ENCODE measurements around the gene TLK2. TPM values are rescaled to one million over a fixed set of nuclear protein-coding genes. Genes with fewer than 3 reads are reported as not detected.

The TLK2 gene
- total RNA-seq, 3 donors from 2014 or later, result 39.8 to 59.0 (median 42.0) TPM

DNA sequence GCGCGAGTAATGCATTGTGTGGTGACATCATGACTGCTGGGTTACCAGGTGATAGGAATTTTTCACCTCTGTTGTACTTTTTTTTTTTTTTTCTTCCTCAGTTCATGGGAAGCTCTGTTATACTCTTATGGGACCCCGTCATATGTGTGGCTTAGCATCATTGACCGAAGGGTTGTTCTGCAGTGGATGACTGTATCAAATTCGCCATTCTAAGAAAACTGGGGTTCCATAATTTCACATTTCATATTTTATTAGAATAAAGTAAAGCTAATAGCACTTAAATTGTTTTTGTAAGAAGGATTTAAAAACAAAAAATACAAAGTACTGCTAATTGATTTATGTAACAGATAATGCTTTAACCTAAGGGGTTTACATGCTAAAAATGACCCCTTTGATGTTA lies 116.9 kb downstream of the TLK2 start:
- H3K27ac ChIP-seq, result no peak overlapping the region
- no peak for DNase-seq (ENCODE audit: low spot score in 2 of 2)
- H3K27me3 ChIP-seq, result no peaks in the 10 kb centered on the region
- H3K4me1 ChIP-seq, result no peaks in the 10 kb centered on the region
- peaks cover 5% of the 10 kb centered on the region for H3K36me3 ChIP-seq
- no peak overlapping the region for H3K4me3 ChIP-seq
- TF ChIP-seq CTCF (IDR thresholded peaks at IDR 0.05), result no peak
- TF ChIP-seq POLR2A (IDR thresholded peaks at IDR 0.05), result no peak
- no peak for TF ChIP-seq POLR2AphosphoS5 (IDR thresholded peaks at IDR 0.05)
- no peaks in the 10 kb centered on the region for H3K9me3 ChIP-seq
- intact Hi-C loops (cut with DNase I; ENCODE audit: low total_unique reads), result no loop called here

DNA sequence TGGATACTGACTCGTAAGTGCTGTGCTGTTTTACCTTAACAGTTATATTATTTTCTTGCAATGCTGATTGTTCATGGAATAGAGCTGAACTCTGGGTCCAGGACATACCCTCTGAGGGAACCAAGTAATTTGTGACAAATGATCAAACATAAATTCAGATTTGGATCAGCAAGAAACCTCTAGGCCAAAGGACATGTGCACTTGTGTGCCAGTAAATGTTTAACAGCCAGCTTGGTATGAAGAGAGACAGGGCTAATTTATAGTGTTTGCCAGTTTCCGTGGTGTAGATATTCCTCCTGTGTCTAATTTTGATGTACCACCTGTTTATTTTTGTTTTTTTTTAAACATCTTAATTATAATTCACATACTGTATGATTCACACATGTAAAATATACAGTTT lies 118.0 kb downstream of the TLK2 start:
- no peaks in the 10 kb centered on the region for H3K27me3 ChIP-seq
- no peak for TF ChIP-seq POLR2AphosphoS5 (IDR thresholded peaks at IDR 0.05)
- no peak for TF ChIP-seq CTCF (IDR thresholded peaks at IDR 0.05)
- intact Hi-C loops (cut with DNase I; ENCODE audit: low total_unique reads), result no loop called here
- no peak overlapping the region for H3K4me3 ChIP-seq
- H3K4me1 ChIP-seq, result no peaks in the 10 kb centered on the region
- H3K36me3 ChIP-seq, result peaks cover 5% of the 10 kb centered on the region
- no peaks in the 10 kb centered on the region for H3K9me3 ChIP-seq
- no peak overlapping the region for H3K27ac ChIP-seq
- DNase-seq (ENCODE audit: low spot score in 2 of 2), result no peak

GRCh38 chr17:62597150-62597549 lies 118.5 kb downstream of the TLK2 start:
- H3K4me3 ChIP-seq, result no peak overlapping the region
- H3K27ac ChIP-seq, result no peak overlapping the region
- peaks cover 5% of the 10 kb centered on the region for H3K36me3 ChIP-seq
- no peaks in the 10 kb centered on the region for H3K4me1 ChIP-seq
- TF ChIP-seq POLR2AphosphoS5 (IDR thresholded peaks at IDR 0.05) (no peak), CTCF (IDR thresholded peaks at IDR 0.05) (no peak)
- no peaks in the 10 kb centered on the region for H3K27me3 ChIP-seq
- H3K9me3 ChIP-seq, result no peaks in the 10 kb centered on the region
- intact Hi-C loops (cut with DNase I; ENCODE audit: low total_unique reads), result no loop called here
- DNase-seq (ENCODE audit: low spot score in 2 of 2), result no peak

DNA sequence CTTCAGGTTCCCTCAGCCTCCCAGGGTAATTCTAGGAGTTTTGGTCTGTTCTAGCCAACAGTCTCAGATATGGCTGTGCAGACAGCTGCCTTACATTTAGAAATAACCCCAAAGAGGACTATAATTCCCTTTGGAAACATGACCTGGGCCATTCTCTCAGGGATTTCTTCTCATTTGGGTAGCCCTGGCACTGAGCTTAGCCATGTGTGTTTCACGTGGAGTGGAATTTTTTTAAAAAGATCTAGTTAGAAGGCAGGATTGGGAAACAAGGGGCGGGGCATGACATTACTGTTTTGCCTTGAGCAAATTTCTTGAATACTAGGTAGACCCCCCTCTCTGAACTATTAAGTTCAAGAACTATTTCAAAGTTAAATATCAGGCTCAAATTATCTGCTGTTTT lies 119.3 kb downstream of the TLK2 start:
- no peaks in the 10 kb centered on the region for H3K27me3 ChIP-seq
- H3K27ac ChIP-seq, result no peak overlapping the region
- H3K4me1 ChIP-seq, result no peaks in the 10 kb centered on the region
- H3K4me3 ChIP-seq, result no peak overlapping the region
- intact Hi-C loops (cut with DNase I; ENCODE audit: low total_unique reads), result no loop called here
- H3K9me3 ChIP-seq, result no peaks in the 10 kb centered on the region
- H3K36me3 ChIP-seq, result peaks cover 5% of the 10 kb centered on the region
- no peak for DNase-seq (ENCODE audit: low spot score in 2 of 2)
- TF ChIP-seq CTCF (IDR thresholded peaks at IDR 0.05), result no peak
- TF ChIP-seq POLR2AphosphoS5 (IDR thresholded peaks at IDR 0.05), result no peak
- TF ChIP-seq POLR2A (IDR thresholded peaks at IDR 0.05), result no peak

DNA sequence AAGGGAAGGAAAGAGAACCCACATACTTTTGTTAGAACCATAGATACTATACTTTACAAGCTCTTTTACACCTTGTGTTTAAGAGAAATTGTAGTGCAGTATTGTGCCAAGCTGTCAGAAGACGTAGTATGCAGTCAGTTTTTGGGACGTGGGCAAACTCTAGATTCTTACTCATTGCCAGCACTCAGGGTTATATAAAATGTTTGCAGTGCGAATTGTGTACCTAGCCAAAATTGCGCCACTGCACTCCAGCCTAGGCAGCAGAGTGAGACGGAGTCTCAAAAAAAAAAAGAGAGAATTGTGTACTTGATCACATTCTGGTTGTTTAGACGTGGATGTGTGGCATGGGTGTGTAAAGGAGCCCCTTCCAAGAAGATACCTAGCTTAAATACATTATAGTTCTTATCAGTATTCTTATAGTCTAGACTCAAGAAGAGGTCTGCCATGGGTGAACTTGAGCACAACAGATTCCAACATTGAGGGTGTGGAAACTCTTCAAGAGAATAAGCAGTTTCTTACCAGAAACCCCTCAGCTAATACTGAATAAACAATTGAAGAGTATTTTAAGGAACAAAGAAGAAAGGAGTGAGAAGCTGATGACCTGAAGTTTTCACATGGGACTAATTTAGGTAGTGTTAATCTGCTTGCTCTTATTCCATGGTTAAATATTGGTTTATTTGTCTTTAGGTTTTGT lies 121.5 kb downstream of the TLK2 start:
- no peak overlapping the region for H3K27ac ChIP-seq
- no peaks in the 10 kb centered on the region for H3K27me3 ChIP-seq
- no peaks in the 10 kb centered on the region for H3K36me3 ChIP-seq
- H3K4me1 ChIP-seq, result no peaks in the 10 kb centered on the region
- DNase-seq (ENCODE audit: low spot score in 2 of 2), result no peak
- H3K9me3 ChIP-seq, result no peaks in the 10 kb centered on the region
- H3K4me3 ChIP-seq, result no peak overlapping the region
- no peak for TF ChIP-seq POLR2A (IDR thresholded peaks at IDR 0.05)
- no peak for TF ChIP-seq POLR2AphosphoS5 (IDR thresholded peaks at IDR 0.05)
- no peak for TF ChIP-seq CTCF (IDR thresholded peaks at IDR 0.05)
- intact Hi-C loops (cut with DNase I; ENCODE audit: low total_unique reads), result no loop called here
